WTC11 (cell line): Measurements from ENCODE around the gene SAA2. TPM values are rescaled to one million over a fixed set of nuclear protein-coding genes. Genes with fewer than 3 reads are reported as not detected.

Experiments used
- ATAC-seq: fragments of 200-7000 bp; cut with Tn5 transposase; 2 replicates; pipeline ENCODE4 v1.10.0; 2021; ENCODE audit warnings: mild to moderate bottlenecking, moderate library complexity
- CTCF ChIA-PET: fragments of 300-600 bp; sonication (Branson Sonifier 250); formaldehyde crosslinking; loops from one replicate; lab custom pipeline; 2021; ENCODE audit warnings: antibody characterized with exemption; lab: Charles Lee
- POLR2A ChIA-PET: fragments of 350-600 bp; sonication (Branson Sonifier 250); formaldehyde crosslinking; loops from one replicate; lab custom pipeline; 2021; ENCODE audit warnings: antibody characterized with exemption; lab: Charles Lee
- DNase-seq: peaks from one replicate; pipeline ENCODE4 v3.0.0; 2021; ENCODE audit warnings: low spot score
- H3K27ac Mint-ChIP-seq: 2 replicates; pipeline ENCODE4 v1.8.0; 2021; ENCODE audit warnings: mixed read lengths
- H3K27me3 Mint-ChIP-seq: 2 replicates; pipeline ENCODE4 v1.8.0; 2021; ENCODE audit warnings: low read depth, mild to moderate bottlenecking, moderate library complexity, mixed read lengths
- H3K36me3 Mint-ChIP-seq: 2 replicates; pipeline ENCODE4 v1.8.0; 2021; ENCODE audit warnings: mixed read lengths
- H3K4me1 Mint-ChIP-seq: 2 replicates; pipeline ENCODE4 v1.8.0; 2022; ENCODE audit warnings: mixed read lengths
- H3K4me3 Mint-ChIP-seq: 2 replicates; pipeline ENCODE4 v1.8.0; 2021; ENCODE audit warnings: mild to moderate bottlenecking, moderate library complexity, mixed read lengths
- H3K9me3 Mint-ChIP-seq: 2 replicates; pipeline ENCODE4 v1.8.0; 2021; ENCODE audit warnings: mixed read lengths
- ARID4B ChIP-seq: sonication (generic); formaldehyde crosslinking; IDR thresholded peaks from 2 replicates; pipeline ENCODE4 v1.8.0; 2023; ENCODE audit warnings: missing genetic modification reagents, mild to moderate bottlenecking, borderline replicate concordance
- ATF1 ChIP-seq: sonication (generic); formaldehyde crosslinking; IDR thresholded peaks from 2 replicates; pipeline ENCODE4 v1.8.1; 2023; ENCODE audit warnings: mild to moderate bottlenecking, moderate library complexity, missing genetic modification reagents
- ATF2 ChIP-seq: sonication (generic); formaldehyde crosslinking; IDR thresholded peaks from 2 replicates; pipeline ENCODE4 v1.8.1; 2022; ENCODE audit warnings: low read depth, missing genetic modification reagents, borderline replicate concordance
- ATF6 ChIP-seq: sonication (generic); formaldehyde crosslinking; IDR thresholded peaks from 2 replicates; pipeline ENCODE4 v1.8.1; 2023; ENCODE audit warnings: mild to moderate bottlenecking, missing genetic modification reagents
- CREB1 ChIP-seq: sonication (generic); formaldehyde crosslinking; IDR thresholded peaks from 2 replicates; pipeline ENCODE4 v1.8.0; 2023; ENCODE audit warnings: mild to moderate bottlenecking, missing genetic modification reagents
- GRHL2 ChIP-seq: fragments of 250-450 bp; sonication (Bioruptor Pico); IDR thresholded peaks from 2 replicates; pipeline ENCODE4 v1.8.0; 2022; ENCODE audit warnings: mild to moderate bottlenecking, moderate library complexity; ENCODE audit not compliant: insufficient replicate concordance, severe bottlenecking
- JUN ChIP-seq: sonication (generic); formaldehyde crosslinking; IDR thresholded peaks from 2 replicates; pipeline ENCODE4 v1.8.0; 2023; ENCODE audit warnings: mild to moderate bottlenecking, missing genetic modification reagents
- NFYB ChIP-seq: sonication (generic); formaldehyde crosslinking; conservative IDR thresholded peaks from 2 replicates; pipeline ENCODE4 v1.8.0; 2022; ENCODE audit warnings: low read depth, missing genetic modification reagents
- NR1H2 ChIP-seq: sonication (generic); formaldehyde crosslinking; IDR thresholded peaks from 2 replicates; pipeline ENCODE4 v1.9.0; 2021; ENCODE audit warnings: mild to moderate bottlenecking, moderate library complexity, missing genetic modification reagents
- OVOL2 ChIP-seq: fragments of 250-450 bp; sonication (Bioruptor Pico); IDR thresholded peaks from 2 replicates; pipeline ENCODE4 v1.9.0; 2021; ENCODE audit warnings: mild to moderate bottlenecking, borderline replicate concordance
- PRRX2 ChIP-seq: fragments of 250-450 bp; sonication (Bioruptor Pico); IDR thresholded peaks from 2 replicates; pipeline ENCODE4 v1.8.0; 2021; ENCODE audit warnings: mild to moderate bottlenecking
- SP1 ChIP-seq: sonication (generic); formaldehyde crosslinking; conservative IDR thresholded peaks from 2 replicates; pipeline ENCODE4 v1.8.1; 2022; ENCODE audit warnings: missing genetic modification reagents
- ZBTB43 ChIP-seq: sonication (generic); formaldehyde crosslinking; IDR thresholded peaks from 2 replicates; pipeline ENCODE4 v1.8.1; 2023; ENCODE audit warnings: mild to moderate bottlenecking, missing genetic modification reagents
- ZNF121 ChIP-seq: sonication (generic); formaldehyde crosslinking; IDR thresholded peaks from 2 replicates; pipeline ENCODE4 v1.8.0; 2023; ENCODE audit warnings: missing genetic modification reagents
- ZNF138 ChIP-seq: sonication (generic); formaldehyde crosslinking; conservative IDR thresholded peaks from 2 replicates; pipeline ENCODE4 v1.8.1; 2022; ENCODE audit warnings: mild to moderate bottlenecking, moderate library complexity, missing genetic modification reagents
- total RNA-seq: library from RNA; stranded (reverse); gene quantifications from 3 replicates; pipeline ENCODE4 v1.2.3, GENCODE V29; 2021
- TF ChIP-seq, protein P1 (sequence below): fragments of 250-450 bp; sonication (Bioruptor Pico); IDR thresholded peaks from 2 replicates; pipeline ENCODE4 v2.1.2; 2022; ENCODE audit warnings: mild to moderate bottlenecking, moderate library complexity
- TF ChIP-seq, protein P2 (sequence below): fragments of 250-450 bp; sonication (Bioruptor Pico); IDR thresholded peaks from 2 replicates; pipeline ENCODE4 v1.9.0; 2021; ENCODE audit warnings: mild to moderate bottlenecking
- TF ChIP-seq, protein P3 (sequence below): sonication (generic); formaldehyde crosslinking; IDR thresholded peaks from 2 replicates; pipeline ENCODE4 v1.8.1; 2022; ENCODE audit warnings: missing genetic modification reagents, borderline replicate concordance
- TF ChIP-seq, protein P4 (sequence below): sonication (generic); formaldehyde crosslinking; conservative IDR thresholded peaks from 2 replicates; pipeline ENCODE4 v1.8.1; 2023; ENCODE audit warnings: mild to moderate bottlenecking, low read depth, missing genetic modification reagents, moderate library complexity

Gene SAA2
- total RNA-seq, 1 experiment from 2014 or later, result 5.0 TPM

GRCh38 chr11:18230859-18231258, 17.6 kb downstream of the SAA2 start:
- Mint-ChIP-seq H3K27me3 (no peaks in the 10 kb centered on the region), H3K4me3 (no peak overlapping the region), H3K27ac (no peak overlapping the region), H3K9me3 (peaks cover 7% of the 10 kb centered on the region)
- CTCF ChIA-PET, result interaction anchor here (1.3 to 1.7 kb wide), 4 partner anchors 13 to 115 kb away, joined by 4 to 11 read pairs (median 6); no protein-coding TSS in a partner anchor
- ATAC-seq, result no peak
- TF ChIP-seq ZNF121 (CRISPR knock-in tag), result no peak
- TF ChIP-seq ZBTB43 (CRISPR knock-in tag), result no peak
- no peak for TF ChIP-seq CREB1 (CRISPR knock-in tag)
- no peak for TF ChIP-seq SP1 (CRISPR knock-in tag)
- TF ChIP-seq ATF6, result no peak
- no peak for TF ChIP-seq NR1H2
- TF ChIP-seq OVOL2 (CRISPR knock-in tag), result no peak
- TF ChIP-seq, protein P1, sequence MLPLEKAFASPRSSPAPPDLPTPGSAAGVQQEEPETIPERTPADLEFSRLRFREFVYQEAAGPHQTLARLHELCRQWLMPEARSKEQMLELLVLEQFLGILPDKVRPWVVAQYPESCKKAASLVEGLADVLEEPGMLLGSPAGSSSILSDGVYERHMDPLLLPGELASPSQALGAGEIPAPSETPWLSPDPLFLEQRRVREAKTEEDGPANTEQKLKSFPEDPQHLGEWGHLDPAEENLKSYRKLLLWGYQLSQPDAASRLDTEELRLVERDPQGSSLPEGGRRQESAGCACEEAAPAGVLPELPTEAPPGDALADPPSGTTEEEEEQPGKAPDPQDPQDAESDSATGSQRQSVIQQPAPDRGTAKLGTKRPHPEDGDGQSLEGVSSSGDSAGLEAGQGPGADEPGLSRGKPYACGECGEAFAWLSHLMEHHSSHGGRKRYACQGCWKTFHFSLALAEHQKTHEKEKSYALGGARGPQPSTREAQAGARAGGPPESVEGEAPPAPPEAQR (CRISPR knock-in tag), result no peak
- TF ChIP-seq NFYB (CRISPR knock-in tag), result no peak
- TF ChIP-seq, protein P2, sequence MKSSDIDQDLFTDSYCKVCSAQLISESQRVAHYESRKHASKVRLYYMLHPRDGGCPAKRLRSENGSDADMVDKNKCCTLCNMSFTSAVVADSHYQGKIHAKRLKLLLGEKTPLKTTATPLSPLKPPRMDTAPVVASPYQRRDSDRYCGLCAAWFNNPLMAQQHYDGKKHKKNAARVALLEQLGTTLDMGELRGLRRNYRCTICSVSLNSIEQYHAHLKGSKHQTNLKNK (CRISPR knock-in tag), result no peak
- TF ChIP-seq, protein P3, sequence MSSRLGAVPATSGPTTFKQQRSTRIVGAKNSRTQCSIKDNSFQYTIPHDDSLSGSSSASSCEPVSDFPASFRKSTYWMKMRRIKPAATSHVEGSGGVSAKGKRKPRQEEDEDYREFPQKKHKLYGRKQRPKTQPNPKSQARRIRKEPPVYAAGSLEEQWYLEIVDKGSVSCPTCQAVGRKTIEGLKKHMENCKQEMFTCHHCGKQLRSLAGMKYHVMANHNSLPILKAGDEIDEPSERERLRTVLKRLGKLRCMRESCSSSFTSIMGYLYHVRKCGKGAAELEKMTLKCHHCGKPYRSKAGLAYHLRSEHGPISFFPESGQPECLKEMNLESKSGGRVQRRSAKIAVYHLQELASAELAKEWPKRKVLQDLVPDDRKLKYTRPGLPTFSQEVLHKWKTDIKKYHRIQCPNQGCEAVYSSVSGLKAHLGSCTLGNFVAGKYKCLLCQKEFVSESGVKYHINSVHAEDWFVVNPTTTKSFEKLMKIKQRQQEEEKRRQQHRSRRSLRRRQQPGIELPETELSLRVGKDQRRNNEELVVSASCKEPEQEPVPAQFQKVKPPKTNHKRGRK (CRISPR knock-in tag), result no peak
- no peak for TF ChIP-seq ZNF138
- no peak for TF ChIP-seq JUN (CRISPR knock-in tag)
- no peak for TF ChIP-seq PRRX2 (CRISPR knock-in tag)
- TF ChIP-seq, protein P4, sequence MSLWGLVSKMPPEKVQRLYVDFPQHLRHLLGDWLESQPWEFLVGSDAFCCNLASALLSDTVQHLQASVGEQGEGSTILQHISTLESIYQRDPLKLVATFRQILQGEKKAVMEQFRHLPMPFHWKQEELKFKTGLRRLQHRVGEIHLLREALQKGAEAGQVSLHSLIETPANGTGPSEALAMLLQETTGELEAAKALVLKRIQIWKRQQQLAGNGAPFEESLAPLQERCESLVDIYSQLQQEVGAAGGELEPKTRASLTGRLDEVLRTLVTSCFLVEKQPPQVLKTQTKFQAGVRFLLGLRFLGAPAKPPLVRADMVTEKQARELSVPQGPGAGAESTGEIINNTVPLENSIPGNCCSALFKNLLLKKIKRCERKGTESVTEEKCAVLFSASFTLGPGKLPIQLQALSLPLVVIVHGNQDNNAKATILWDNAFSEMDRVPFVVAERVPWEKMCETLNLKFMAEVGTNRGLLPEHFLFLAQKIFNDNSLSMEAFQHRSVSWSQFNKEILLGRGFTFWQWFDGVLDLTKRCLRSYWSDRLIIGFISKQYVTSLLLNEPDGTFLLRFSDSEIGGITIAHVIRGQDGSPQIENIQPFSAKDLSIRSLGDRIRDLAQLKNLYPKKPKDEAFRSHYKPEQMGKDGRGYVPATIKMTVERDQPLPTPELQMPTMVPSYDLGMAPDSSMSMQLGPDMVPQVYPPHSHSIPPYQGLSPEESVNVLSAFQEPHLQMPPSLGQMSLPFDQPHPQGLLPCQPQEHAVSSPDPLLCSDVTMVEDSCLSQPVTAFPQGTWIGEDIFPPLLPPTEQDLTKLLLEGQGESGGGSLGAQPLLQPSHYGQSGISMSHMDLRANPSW (CRISPR knock-in tag), result no peak
- no peak for TF ChIP-seq ATF2
- TF ChIP-seq GRHL2 (CRISPR knock-in tag), result no peak
- TF ChIP-seq ATF1 (CRISPR knock-in tag), result no peak
- TF ChIP-seq ARID4B (CRISPR knock-in tag), result no peak
- TF ChIP-seq, all 79 proteins: peak for 0
- POLR2A ChIA-PET, result no interaction called here
- no peak for DNase-seq
- Mint-ChIP-seq H3K4me1 (no peaks in the 10 kb centered on the region), H3K36me3 (no peaks in the 10 kb centered on the region)
